SK-N-SH treated with all-trans-retinoic acid at 6 μM for 48 hours (cell line): ENCODE results near the gene DYNC1LI2.
"Not testable (repeated sequence)": the region's sequence is repeated elsewhere in the genome, so short reads cannot be mapped to it uniquely, and the experiment has no call there.

ENCODE experiments used
- ATAC-seq: fragments of 200-7000 bp; cut with Tn5 transposase; 3 replicates; pipeline ENCODE4 v1.9.1; 2020; ENCODE audit warnings: mild to moderate bottlenecking, moderate library complexity
- ARNTL ChIP-seq: fragments of 450-650 bp; formaldehyde crosslinking; IDR thresholded peaks from 2 replicates; pipeline ENCODE4 v1.5.0; 2020; ENCODE audit warnings: low read depth, mild to moderate bottlenecking, moderate library complexity, borderline replicate concordance
- CSDC2 ChIP-seq: fragments of 250-450 bp; sonication (Bioruptor Pico); IDR thresholded peaks from 2 replicates; pipeline ENCODE4 v1.5.0; 2020; ENCODE audit warnings: mild to moderate bottlenecking, moderate library complexity
- ESRRG ChIP-seq: fragments of 250-450 bp; sonication (Bioruptor Pico); IDR thresholded peaks from 2 replicates; pipeline ENCODE4 v1.6.1; 2021; ENCODE audit warnings: mild to moderate bottlenecking
- ISL1 ChIP-seq: fragments of 250-450 bp; sonication (Bioruptor Pico); IDR thresholded peaks from 2 replicates; pipeline ENCODE4 v2.1.2; 2022; ENCODE audit warnings: mild to moderate bottlenecking, moderate library complexity
- OSR1 ChIP-seq: fragments of 250-450 bp; sonication (Bioruptor Pico); IDR thresholded peaks from 2 replicates; pipeline ENCODE4 v1.8.0; 2022; ENCODE audit warnings: moderate library complexity, mild to moderate bottlenecking, inconsistent platforms
- PPARA ChIP-seq: fragments of 250-450 bp; sonication (Bioruptor Pico); IDR thresholded peaks from 2 replicates; pipeline ENCODE4 v1.5.0; 2020; ENCODE audit warnings: mild to moderate bottlenecking, borderline replicate concordance
- TCF4 ChIP-seq: fragments of 250-450 bp; sonication (Bioruptor Pico); IDR thresholded peaks from 2 replicates; pipeline ENCODE4 v1.8.0; 2021; ENCODE audit warnings: mild to moderate bottlenecking, moderate library complexity, borderline replicate concordance
- TOX ChIP-seq: fragments of 250-450 bp; sonication (Bioruptor Pico); IDR thresholded peaks from 2 replicates; pipeline ENCODE4 v1.8.0; 2021; ENCODE audit warnings: mild to moderate bottlenecking, moderate library complexity, borderline replicate concordance
- ZC3H10 ChIP-seq: fragments of 250-450 bp; sonication (Bioruptor Pico); IDR thresholded peaks from 2 replicates; pipeline ENCODE4 v1.5.1; 2021; ENCODE audit warnings: mild to moderate bottlenecking, moderate library complexity
- ZFP30 ChIP-seq: fragments of 450-650 bp; formaldehyde crosslinking; IDR thresholded peaks from 2 replicates; pipeline ENCODE4 v1.5.0; 2022; ENCODE audit warnings: mild to moderate bottlenecking, moderate library complexity
- ZNF565 ChIP-seq: fragments of 450-650 bp; formaldehyde crosslinking; conservative IDR thresholded peaks from 2 replicates; pipeline ENCODE4 v1.5.0; 2020; ENCODE audit warnings: low read depth, mild to moderate bottlenecking, moderate library complexity
- ZNF70 ChIP-seq: fragments of 450-650 bp; formaldehyde crosslinking; IDR thresholded peaks from 2 replicates; pipeline ENCODE4 v1.5.0; 2020; ENCODE audit warnings: mild to moderate bottlenecking, moderate library complexity
- ZNF8 ChIP-seq: fragments of 450-650 bp; formaldehyde crosslinking; IDR thresholded peaks from 2 replicates; pipeline ENCODE4 v1.5.0; 2020; ENCODE audit warnings: mild to moderate bottlenecking, moderate library complexity
- TF ChIP-seq, protein P1 (sequence below): fragments of 250-450 bp; sonication (Bioruptor Pico); IDR thresholded peaks from 2 replicates; pipeline ENCODE4 v1.5.1; 2021; ENCODE audit warnings: mild to moderate bottlenecking, moderate library complexity
- TF ChIP-seq, protein P2 (sequence below): fragments of 250-450 bp; sonication (Bioruptor Pico); IDR thresholded peaks from 2 replicates; pipeline ENCODE4 v1.5.0; 2020; ENCODE audit warnings: mild to moderate bottlenecking, moderate library complexity
- TF ChIP-seq, protein P3 (sequence below): fragments of 250-450 bp; sonication (Bioruptor Pico); IDR thresholded peaks from 2 replicates; pipeline ENCODE4 v1.5.1; 2020; ENCODE audit warnings: low read depth, mild to moderate bottlenecking, moderate library complexity
- TF ChIP-seq, protein P4 (sequence below): fragments of 250-450 bp; sonication (Bioruptor Pico); IDR thresholded peaks from 2 replicates; pipeline ENCODE4 v1.8.0; 2021; ENCODE audit warnings: low read depth, mild to moderate bottlenecking, moderate library complexity, borderline replicate concordance

The DYNC1LI2 gene

DNA sequence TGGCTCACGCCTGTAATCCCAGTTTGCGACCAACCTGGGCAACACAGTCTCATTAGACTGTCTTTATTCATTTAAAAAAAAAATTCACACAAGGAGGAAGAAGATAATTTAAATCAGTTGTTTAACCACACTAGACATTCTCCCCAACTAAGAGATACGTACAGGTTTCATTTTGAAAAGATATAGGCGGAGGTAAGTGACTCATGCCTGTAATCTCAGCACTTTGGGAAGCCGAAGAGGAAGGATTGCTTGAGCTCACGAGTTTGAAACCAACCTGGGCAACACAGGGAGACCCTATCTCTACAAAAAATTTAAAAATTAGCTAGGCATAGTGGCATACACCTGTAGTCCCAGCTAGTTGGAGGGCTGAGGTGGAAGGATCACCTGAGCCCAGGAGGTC, 60.2 kb downstream of the DYNC1LI2 start (continued):
- TF ChIP-seq, protein P1, sequence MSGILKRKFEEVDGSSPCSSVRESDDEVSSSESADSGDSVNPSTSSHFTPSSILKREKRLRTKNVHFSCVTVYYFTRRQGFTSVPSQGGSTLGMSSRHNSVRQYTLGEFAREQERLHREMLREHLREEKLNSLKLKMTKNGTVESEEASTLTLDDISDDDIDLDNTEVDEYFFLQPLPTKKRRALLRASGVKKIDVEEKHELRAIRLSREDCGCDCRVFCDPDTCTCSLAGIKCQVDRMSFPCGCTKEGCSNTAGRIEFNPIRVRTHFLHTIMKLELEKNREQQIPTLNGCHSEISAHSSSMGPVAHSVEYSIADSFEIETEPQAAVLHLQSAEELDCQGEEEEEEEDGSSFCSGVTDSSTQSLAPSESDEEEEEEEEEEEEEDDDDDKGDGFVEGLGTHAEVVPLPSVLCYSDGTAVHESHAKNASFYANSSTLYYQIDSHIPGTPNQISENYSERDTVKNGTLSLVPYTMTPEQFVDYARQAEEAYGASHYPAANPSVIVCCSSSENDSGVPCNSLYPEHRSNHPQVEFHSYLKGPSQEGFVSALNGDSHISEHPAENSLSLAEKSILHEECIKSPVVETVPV (CRISPR knock-in tag) = no peak
- TF ChIP-seq OSR1 (CRISPR knock-in tag) = no peak
- TF ChIP-seq, all 23 proteins: peak for 0

DNA sequence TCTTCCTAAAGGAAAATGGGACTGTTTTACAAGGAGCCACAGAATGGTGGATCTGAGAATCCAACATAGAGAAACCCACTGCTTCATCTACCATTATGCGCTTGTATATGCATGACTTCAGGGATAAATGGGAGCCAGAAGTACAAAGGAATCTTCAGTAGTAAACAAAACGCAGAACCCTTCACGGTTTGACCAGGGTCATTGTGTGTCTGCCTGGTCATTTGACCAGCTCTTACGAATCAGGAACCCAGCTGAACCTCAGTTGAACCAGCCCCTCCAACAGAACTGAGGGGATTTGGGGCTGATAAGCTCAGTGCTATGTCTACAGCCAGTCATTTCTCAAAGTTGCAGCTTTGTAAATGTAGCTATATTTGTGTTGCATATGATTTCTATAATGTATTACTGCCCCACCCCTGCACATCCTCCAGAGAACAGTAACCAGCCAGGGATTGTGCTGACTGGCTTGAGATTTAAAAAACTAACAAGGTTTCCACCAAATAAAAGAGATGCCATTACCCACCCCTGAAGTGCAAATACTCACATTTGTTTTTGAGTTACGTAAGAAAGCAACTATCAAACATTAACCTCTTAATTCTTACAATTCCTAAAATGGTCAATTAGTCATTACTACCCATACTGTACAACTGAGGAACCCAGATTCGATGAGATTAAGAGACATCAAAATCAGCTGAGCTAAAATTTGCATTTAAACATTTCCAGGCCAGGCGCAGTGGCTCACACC, 61.1 kb downstream of the DYNC1LI2 start:
- TF ChIP-seq ESRRG (CRISPR knock-in tag) (no peak), ZNF8 (CRISPR knock-in tag) (no peak), ARNTL (no peak)
- ATAC-seq = no peak

DNA sequence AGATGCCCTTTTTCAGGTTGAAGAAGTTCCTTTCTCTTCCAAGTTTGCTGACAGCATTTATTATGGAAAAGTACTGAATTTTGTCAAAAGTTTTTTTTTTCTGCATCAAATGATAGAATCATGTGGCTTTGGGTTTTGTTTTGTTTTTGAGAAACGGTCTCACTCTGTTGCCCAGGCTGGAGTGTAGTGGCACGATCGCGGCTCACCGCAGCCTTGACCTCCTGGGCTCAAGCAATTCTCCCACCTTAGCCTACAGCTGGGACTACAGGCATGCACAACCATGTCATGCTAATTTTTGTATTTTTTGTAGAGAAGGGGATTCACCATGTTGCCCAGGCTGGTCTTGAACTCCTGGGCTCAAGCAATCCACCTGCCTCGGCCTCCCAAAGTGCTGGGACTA, 62.1 kb downstream of the DYNC1LI2 start:
- TF ChIP-seq ZC3H10 (CRISPR knock-in tag) = no peak
- TF ChIP-seq, protein P2, sequence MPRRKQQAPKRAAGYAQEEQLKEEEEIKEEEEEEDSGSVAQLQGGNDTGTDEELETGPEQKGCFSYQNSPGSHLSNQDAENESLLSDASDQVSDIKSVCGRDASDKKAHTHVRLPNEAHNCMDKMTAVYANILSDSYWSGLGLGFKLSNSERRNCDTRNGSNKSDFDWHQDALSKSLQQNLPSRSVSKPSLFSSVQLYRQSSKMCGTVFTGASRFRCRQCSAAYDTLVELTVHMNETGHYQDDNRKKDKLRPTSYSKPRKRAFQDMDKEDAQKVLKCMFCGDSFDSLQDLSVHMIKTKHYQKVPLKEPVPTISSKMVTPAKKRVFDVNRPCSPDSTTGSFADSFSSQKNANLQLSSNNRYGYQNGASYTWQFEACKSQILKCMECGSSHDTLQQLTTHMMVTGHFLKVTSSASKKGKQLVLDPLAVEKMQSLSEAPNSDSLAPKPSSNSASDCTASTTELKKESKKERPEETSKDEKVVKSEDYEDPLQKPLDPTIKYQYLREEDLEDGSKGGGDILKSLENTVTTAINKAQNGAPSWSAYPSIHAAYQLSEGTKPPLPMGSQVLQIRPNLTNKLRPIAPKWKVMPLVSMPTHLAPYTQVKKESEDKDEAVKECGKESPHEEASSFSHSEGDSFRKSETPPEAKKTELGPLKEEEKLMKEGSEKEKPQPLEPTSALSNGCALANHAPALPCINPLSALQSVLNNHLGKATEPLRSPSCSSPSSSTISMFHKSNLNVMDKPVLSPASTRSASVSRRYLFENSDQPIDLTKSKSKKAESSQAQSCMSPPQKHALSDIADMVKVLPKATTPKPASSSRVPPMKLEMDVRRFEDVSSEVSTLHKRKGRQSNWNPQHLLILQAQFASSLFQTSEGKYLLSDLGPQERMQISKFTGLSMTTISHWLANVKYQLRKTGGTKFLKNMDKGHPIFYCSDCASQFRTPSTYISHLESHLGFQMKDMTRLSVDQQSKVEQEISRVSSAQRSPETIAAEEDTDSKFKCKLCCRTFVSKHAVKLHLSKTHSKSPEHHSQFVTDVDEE (CRISPR knock-in tag) = no peak
- TF ChIP-seq PPARA (CRISPR knock-in tag) = no peak
- TF ChIP-seq TOX (CRISPR knock-in tag) = no peak
- TF ChIP-seq TCF4 (CRISPR knock-in tag) = no peak
- no peak for TF ChIP-seq ZNF8 (CRISPR knock-in tag)
- TF ChIP-seq ZFP30 (CRISPR knock-in tag) = no peak
- TF ChIP-seq CSDC2 (CRISPR knock-in tag) = no peak
- TF ChIP-seq ZNF70 (CRISPR knock-in tag) = no peak
- TF ChIP-seq ARNTL = no peak
- TF ChIP-seq, all 23 proteins: peak for 0
- no peak for ATAC-seq

DNA sequence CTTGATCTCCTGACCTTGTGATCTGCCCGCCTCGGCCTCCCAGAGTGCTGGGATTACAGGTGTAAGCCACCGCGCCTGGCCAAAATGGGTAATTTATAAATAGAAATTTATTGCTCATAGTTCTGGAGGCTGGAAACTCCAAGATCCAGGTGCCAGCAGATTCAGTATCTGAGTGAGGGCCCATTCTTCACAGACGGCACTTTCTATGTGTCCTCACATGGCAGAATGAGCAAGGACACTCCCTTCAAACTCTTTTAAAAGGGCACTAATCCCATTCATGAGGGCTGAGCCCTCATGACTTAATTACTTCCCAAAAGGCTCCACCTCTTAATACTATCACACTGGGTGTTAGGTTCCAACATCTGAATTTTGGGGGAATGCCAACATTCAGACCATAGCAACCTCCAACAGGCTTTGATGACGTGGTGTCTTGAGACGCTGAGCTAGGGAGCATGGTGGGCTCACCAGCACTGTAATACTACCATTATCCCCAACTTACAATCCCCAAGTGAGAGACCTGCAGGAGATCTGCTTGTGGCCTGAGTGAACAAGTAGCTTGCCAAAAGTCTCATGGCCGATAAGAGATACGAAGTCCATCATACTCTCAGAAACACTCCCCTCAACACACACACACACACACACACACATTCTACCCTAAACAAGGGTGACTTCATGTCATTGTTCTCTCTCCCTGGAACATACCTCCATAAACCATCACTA, 63.3 kb downstream of the DYNC1LI2 start:
- TF ChIP-seq ISL1 (CRISPR knock-in tag) (no peak), TOX (CRISPR knock-in tag) (no peak)
- TF ChIP-seq, protein P1 (CRISPR knock-in tag) = no peak
- ATAC-seq = no peak

DNA sequence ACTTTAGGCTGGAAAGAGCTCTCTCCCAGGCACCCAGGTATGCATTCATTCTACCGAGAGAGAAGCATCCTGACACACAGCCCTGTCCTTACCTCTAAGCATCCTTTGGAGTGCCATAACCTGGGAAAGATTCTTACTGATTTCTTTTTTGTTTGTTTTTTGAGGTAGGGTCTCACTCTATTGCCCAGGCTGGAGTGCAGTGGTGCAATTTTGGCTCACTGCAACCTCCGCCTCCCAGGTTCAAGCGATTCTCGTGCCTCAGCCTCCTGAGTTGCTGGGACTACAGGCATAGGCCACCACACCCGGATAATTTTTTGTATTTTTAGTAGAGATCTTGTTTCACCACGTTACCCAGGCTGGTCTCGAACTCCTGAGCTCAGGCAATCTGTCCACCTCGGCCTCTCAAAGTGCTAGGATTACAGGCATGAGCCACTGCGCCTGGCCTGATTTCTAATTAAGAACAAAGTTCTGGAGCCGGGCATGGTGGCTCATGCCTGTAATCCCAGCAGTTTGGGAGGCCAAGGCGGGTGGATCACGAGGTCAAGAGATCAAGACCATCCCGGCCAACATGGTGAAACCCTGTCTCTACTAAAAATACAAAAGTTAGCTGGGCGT, 65.8 kb downstream of the DYNC1LI2 start:
- ATAC-seq = not testable (repeated sequence)

DNA sequence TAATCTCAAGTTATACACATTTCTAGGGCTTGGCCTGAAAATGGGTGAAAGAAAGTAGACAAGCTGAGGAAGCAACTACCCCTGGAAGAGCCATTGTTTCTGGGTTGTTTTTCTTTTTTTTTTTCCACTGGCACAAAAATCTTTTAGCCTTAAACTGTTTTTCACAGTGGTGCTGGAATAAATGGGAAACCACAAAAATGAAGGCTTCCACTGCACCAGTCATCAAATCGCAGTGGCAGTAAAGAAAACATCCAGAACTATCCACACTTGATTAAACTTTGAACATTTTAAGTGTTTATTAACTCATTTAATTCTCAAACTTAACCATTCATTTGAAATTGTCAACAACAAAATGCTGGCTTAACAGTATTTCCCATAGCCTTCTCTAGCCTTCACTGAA, 69.1 kb downstream of the DYNC1LI2 start:
- ATAC-seq = no peak
- TF ChIP-seq, protein P2 (CRISPR knock-in tag) = no peak
- TF ChIP-seq, protein P3, sequence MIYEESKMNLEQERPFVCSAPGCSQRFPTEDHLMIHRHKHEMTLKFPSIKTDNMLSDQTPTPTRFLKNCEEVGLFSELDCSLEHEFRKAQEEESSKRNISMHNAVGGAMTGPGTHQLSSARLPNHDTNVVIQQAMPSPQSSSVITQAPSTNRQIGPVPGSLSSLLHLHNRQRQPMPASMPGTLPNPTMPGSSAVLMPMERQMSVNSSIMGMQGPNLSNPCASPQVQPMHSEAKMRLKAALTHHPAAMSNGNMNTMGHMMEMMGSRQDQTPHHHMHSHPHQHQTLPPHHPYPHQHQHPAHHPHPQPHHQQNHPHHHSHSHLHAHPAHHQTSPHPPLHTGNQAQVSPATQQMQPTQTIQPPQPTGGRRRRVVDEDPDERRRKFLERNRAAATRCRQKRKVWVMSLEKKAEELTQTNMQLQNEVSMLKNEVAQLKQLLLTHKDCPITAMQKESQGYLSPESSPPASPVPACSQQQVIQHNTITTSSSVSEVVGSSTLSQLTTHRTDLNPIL (CRISPR knock-in tag) = no peak
- TF ChIP-seq ZNF8 (CRISPR knock-in tag) (no peak), ZNF565 (no peak)
- TF ChIP-seq, protein P4, sequence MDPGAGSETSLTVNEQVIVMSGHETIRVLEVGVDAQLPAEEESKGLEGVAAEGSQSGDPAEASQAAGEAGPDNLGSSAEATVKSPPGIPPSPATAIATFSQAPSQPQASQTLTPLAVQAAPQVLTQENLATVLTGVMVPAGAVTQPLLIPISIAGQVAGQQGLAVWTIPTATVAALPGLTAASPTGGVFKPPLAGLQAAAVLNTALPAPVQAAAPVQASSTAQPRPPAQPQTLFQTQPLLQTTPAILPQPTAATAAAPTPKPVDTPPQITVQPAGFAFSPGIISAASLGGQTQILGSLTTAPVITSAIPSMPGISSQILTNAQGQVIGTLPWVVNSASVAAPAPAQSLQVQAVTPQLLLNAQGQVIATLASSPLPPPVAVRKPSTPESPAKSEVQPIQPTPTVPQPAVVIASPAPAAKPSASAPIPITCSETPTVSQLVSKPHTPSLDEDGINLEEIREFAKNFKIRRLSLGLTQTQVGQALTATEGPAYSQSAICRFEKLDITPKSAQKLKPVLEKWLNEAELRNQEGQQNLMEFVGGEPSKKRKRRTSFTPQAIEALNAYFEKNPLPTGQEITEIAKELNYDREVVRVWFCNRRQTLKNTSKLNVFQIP (CRISPR knock-in tag) = no peak
